NCI-H2227 (cell line): Measurements from ENCODE around the gene TCHP.

ENCODE experiments used
- DNase-seq: peaks from one replicate; lab custom pipeline; 2025; ENCODE audit not compliant: unreplicated experiment; lab: John Stamatoyannopoulos, UW

TCHP gene

GRCh38 chr12:109931143-109931542, 31.1 kb downstream of the TCHP start:
- no peak for DNase-seq

DNA sequence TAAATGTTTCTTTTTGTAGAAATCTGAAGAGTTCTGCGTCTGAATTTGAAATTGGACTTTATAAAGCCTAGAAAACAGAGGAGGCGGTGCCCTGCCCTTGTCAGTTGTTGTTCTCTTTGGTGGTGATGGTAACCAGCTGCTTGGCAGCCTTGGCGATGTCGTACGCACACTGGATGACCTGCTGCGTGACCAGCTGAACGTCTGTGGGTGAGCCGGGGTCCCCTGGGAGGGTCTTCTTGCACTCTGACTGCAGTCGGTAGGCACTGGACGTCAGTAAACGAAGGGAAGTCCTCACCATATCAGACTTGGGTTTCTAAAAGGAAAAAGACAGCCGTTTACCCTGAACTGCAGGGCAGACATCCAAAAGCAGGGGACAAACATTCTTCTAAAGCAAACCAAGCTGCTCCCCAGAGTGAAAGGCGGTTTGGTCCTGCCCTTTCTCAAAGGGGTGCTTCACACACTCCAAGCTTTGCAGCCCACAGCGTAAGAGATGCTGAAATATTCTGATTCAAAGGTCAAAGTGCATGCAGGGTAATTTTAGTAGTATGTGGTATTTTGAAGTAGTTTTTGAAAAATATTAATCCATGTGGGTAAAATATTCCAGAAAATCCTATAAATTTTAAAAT, 32.9 kb downstream of the TCHP start:
- no peak for DNase-seq

DNA sequence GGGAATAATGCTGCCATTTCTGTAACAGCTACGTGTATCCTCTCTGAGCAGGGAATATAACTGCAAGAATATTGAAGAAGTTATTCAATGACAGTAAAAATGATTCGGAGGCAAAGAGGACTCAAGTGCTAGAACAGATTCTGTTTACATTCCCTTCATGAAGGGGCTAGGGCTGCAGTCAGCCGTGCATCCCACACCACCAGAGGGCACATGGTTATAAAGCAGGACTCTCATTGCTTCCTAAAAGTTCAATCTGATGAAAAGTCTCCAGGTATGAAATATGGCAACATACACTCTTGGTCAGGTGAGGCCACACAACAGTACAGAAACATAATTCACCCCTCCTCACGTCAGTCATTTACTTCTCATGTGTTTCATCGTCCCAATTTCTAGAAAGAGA, 34.0 kb downstream of the TCHP start:
- DNase-seq = no peak

GRCh38 chr12:109937371-109937770, 37.3 kb downstream of the TCHP start:
- DNase-seq = no peak

DNA sequence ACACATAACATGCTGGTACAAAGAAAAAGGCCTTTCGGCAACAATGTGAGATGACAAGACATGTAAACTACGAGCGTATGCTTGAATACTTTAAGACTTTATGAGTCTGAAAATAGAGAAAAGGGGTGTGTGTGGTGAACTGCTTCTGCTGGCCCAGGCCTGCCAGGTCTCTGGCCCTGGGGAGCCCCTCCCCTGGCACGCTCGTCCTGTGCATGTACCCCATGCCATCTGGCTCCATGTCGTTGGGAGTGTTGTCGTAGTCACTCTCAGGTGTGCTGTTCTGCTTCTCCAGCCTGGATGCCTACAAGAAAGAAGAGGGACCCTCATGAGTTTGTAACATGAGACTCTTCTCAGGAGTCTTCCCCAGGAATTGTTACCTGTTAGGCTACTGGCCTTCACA, 38.9 kb downstream of the TCHP start:
- DNase-seq = no peak

GRCh38 chr12:109939504-109939903, 39.4 kb downstream of the TCHP start:
- DNase-seq = no peak

- no peak for DNase-seq
Observed at GRCh38 chr12:109940339-109940923, 40.4 kb downstream of the TCHP start.

GRCh38 chr12:109943811-109944210, 43.7 kb downstream of the TCHP start:
- DNase-seq = no peak

- DNase-seq = peak; percentile 47
Observed at GRCh38 chr12:109944561-109945359, 44.7 kb downstream of the TCHP start.

- no peak for DNase-seq
Observed at GRCh38 chr12:109946505-109946904, 46.4 kb downstream of the TCHP start.

DNA sequence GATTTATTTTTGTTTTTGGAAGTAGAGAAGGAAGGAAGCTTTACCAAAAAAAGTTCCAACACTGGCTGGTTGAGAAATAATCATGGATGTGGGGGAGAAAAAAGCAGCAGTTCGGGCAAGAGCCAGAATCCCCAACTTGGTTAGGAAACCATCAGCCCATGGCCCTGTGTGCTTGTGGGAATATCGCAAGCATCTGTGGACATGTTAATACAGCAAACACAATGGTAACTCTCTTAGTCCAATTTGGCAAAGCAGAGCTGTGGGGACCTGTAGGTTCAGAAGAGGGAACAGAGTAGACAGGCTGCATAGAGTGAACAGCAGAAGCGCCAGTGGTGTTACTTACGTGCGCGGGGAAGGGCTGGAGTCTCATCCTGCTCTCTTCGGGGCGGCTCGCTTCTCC, 46.8 kb downstream of the TCHP start:
- DNase-seq = no peak

DNA sequence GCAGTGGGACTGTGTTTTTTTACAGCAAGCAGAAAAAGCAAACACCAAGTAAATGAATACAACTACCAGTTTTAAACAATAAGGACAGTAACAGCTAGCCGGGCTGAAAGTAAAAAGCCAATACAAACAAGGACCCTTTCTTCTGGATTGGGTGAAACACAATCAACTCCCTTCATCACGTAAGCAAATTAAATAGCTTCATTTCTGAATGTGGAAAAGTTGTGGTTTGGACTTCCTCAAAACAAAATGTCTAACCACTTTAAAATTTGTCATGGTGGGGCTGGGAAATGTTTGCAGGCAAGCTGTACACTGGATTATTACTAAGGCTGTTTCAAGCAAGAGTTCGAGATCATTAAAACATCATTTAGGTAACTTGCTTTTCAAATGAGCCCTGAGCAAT, 47.4 kb downstream of the TCHP start:
- DNase-seq = no peak

DNA sequence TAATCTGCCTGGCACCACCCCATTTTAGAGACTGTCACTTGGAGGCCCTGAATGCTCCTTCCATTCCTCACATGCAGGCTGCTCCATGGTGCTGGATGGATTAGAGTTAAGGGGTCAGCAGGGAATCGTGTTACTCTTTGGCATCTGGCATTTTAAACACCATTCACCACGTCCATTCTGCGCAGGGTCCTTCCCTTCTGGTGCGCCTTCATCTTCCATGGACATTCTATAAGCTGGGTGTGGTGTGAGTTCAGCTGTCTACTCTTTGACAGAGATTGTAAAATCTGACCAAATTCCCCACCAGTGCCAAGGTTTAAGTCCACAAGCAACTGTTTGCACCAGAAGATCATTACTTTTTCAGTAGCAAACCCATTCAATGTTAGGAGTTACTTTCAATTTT, 48.3 kb downstream of the TCHP start:
- DNase-seq = no peak

DNA sequence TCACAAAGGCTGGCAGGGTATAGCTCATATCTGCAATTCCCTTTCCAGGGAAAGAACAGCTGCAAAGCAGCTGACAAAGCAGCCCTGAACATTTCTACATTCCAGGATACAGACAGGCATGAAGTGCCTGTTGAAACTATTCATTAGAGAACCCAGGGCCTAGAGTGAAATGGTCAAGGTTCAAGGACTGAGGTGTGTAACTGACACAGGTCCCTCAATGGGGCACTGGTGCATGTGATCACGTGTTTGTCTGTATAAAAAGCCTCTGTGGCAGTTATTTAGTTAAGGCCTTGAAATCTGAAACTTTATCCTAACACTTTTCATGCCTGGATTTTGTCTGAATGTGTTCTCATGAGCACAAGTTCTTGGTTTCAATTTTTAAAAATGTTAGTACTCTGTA, 49.0 kb downstream of the TCHP start:
- DNase-seq = peak; percentile 52

- DNase-seq = no peak
Observed at GRCh38 chr12:109950625-109951024, 50.6 kb downstream of the TCHP start.

DNA sequence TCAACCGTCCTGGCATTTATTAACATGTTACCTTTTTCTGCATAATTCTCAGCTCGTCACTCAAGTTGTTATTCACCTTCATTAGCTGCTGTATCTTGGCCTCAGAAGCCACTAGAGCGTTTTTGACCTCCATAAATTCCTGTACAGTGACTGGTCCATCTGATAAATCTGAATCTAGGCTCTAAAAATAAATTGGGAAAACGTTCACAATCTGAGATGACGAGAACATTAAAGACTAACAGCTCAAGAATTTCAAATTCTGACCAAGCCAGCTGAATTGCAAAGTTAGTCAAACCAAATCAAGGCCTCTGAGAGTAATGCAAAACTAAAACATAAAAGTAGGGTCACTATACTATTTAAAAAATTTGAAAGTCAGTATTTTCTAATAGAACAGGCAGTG, 51.1 kb downstream of the TCHP start:
- DNase-seq = no peak

DNA sequence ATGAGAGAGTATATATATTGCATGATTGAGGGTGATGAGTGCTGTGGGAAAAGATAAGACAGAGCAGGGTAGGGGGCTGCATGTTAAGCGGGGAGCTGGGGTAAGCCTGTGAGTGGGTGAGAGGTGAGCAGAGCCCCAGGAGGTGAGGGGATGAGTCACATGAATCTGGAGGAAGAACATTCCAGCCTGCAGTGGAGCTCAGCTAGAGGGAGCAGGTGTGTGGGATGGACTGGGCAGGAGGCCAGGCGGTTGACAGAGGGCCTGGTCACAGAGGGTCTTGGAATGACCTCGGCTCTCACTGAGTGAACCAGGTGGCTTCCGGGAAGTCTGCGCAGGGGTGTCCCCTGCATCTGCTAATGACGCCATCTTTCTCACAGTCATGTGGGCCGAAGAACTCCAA, 51.7 kb downstream of the TCHP start:
- peak; percentile 28 for DNase-seq

- no peak for DNase-seq
Observed at GRCh38 chr12:109952160-109952858, 52.2 kb downstream of the TCHP start.

- no peak for DNase-seq
Observed at GRCh38 chr12:109952873-109953272, 52.8 kb downstream of the TCHP start.

DNA sequence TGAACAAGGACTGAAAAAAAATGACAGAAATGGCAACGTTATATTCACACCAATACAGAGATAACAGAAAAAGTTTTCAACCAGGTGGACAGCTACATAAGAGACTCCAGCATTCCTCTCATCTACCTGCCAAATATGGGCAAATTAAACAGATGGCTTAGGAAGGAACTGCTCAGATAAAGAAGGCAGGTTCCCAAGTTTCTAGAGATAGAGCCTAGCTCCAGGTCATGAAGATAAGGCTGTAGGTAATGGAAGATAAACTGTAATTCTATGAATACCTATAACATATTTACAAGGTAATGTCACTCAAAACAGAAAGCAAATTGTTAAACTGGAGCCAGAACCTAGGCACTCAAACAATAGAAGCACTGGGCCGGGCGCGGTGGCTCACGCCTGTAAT, 53.6 kb downstream of the TCHP start:
- DNase-seq = no peak

DNA sequence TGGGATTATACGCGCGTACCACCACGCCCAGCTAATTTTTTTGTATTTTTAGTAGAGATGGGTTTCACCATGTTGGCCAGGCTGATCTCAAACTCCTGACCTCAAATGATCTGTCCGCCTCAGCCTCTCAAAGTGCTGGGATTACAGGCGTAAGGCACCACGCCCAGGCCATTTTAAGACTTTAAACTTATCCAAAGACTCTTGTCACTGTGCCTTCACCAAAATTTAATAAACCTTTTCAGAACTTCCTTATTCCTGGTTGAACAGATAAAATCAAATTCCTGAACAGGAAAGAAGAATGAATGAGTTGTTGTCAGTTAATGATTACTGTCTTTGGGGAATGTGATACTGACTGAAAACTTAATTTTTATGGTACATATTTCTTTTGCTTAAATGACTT, 58.3 kb downstream of the TCHP start:
- DNase-seq = no peak
